Caco-2 (cell line): ENCODE data around the gene FAM229A. TPM values are rescaled to one million over a fixed set of nuclear protein-coding genes. Genes with fewer than 3 reads are reported as not detected.
A peak's percentile ranks its signal among the peaks of the same experiment; 100 is the strongest.

Source experiments
- Bru-seq: library from RNA; stranded (reverse); fragments of 400-500 nt; gene quantifications from one replicate; lab custom pipeline; 2021; lab: Mats Ljungman, UMichigan
- BruChase-seq, 2 experiments: library from RNA; stranded (reverse); fragments of 400-500 nt; gene quantifications; one replicate each; lab custom pipeline; 2021; lab: Mats Ljungman, UMichigan
- BruUV-seq: library from RNA; stranded (reverse); fragments of 400-500 nt; replicated peaks from 2 replicates; lab custom pipeline; 2021; lab: Mats Ljungman, UMichigan
- CTCF ChIA-PET: fragments of 300-600 bp; sonication (Branson Sonifier 250); formaldehyde crosslinking; loops from one replicate; lab custom pipeline; 2022; ENCODE audit warnings: antibody characterized with exemption; lab: Charles Lee
- POLR2A ChIA-PET: fragments of 300-600 bp; sonication (Branson Sonifier 250); formaldehyde crosslinking; loops from one replicate; lab custom pipeline; 2022; ENCODE audit warnings: antibody characterized with exemption; lab: Charles Lee
- DNase-seq, 2 experiments: peaks; one replicate each; pipeline versions ENCODE4 v3.0.0 to v3.0.0-alpha.2; 2020 to 2022
- H3K27me3 ChIP-seq: replicated peaks from 2 replicates; pipeline ENCODE4 v1.6.0; 2011; ENCODE audit warnings: low read length; ENCODE audit not compliant: control insufficient read depth, insufficient read depth
- H3K36me3 ChIP-seq: 2 replicates; pipeline ENCODE4 v1.5.1; 2011; ENCODE audit warnings: low read length; ENCODE audit not compliant: control insufficient read depth, insufficient read depth
- H3K4me1 ChIP-seq: fragments of 250-450 bp; sonication (Bioruptor Pico); 2 replicates; pipeline ENCODE4 v1.5.1; 2020; ENCODE audit warnings: mild to moderate bottlenecking
- H3K4me3 ChIP-seq: 2 replicates; pipeline ENCODE4 v1.5.1; 2011; ENCODE audit warnings: low read depth, mild to moderate bottlenecking, control low read depth, low read length
- H3K9me3 ChIP-seq: fragments of 250-450 bp; sonication (Bioruptor Pico); 2 replicates; pipeline ENCODE4 v1.5.1; 2020; ENCODE audit warnings: mild to moderate bottlenecking, moderate library complexity
- H3K27ac Mint-ChIP-seq: one replicate; pipeline ENCODE4 v1.8.0; 2022; ENCODE audit warnings: mixed read lengths; ENCODE audit not compliant: unreplicated experiment
- H3K27me3 Mint-ChIP-seq: one replicate; pipeline ENCODE4 v1.8.0; 2022; ENCODE audit warnings: mixed read lengths; ENCODE audit not compliant: insufficient read depth, unreplicated experiment
- H3K36me3 Mint-ChIP-seq: one replicate; pipeline ENCODE4 v1.8.0; 2022; ENCODE audit warnings: mild to moderate bottlenecking, mixed read lengths; ENCODE audit not compliant: insufficient read depth, unreplicated experiment
- H3K4me1 Mint-ChIP-seq: one replicate; pipeline ENCODE4 v1.8.0; 2022; ENCODE audit warnings: low read depth, mixed read lengths; ENCODE audit not compliant: unreplicated experiment
- H3K4me3 Mint-ChIP-seq: one replicate; pipeline ENCODE4 v1.8.0; 2022; ENCODE audit warnings: mild to moderate bottlenecking, moderate library complexity, mixed read lengths; ENCODE audit not compliant: unreplicated experiment
- H3K9me3 Mint-ChIP-seq: one replicate; pipeline ENCODE4 v1.8.0; 2022; ENCODE audit warnings: mixed read lengths; ENCODE audit not compliant: unreplicated experiment
- intact Hi-C: fragments of 100-400 bp; cut with micrococcal nuclease; formaldehyde crosslinking; loops from one replicate; pipeline ENCODE4 v1.10.0; 2022; ENCODE audit not compliant: unreplicated experiment
- long read RNA-seq: library from polyadenylated mRNA; stranded (forward); transcript quantifications from one replicate; pipeline ENCODE4 v2.0.0, GENCODE V29; 2022
- total RNA-seq: library from RNA; stranded (reverse); gene quantifications from 2 replicates; pipeline ENCODE4 v1.2.3, GENCODE V29; 2022
- TF ChIP-seq, protein P1 (sequence below), 2 experiments: fragments of 200-600 bp in 1 of 2; IDR thresholded peaks; 1 replicate in 1 of 2; 2 replicates in 1 of 2; pipeline versions ENCODE4 v1.5.1 to v1.8.0; 2011 to 2022; ENCODE audit warnings: antibody characterized with exemption in 1 of 2, control low read depth in 1 of 2, inconsistent platforms in 1 of 2, low read depth in 1 of 2, low read length in 1 of 2, mild to moderate bottlenecking in 1 of 2, moderate library complexity in 1 of 2; ENCODE audit not compliant: insufficient read depth in 1 of 2, severe bottlenecking in 1 of 2, unreplicated experiment in 1 of 2

FAM229A gene, protein sequence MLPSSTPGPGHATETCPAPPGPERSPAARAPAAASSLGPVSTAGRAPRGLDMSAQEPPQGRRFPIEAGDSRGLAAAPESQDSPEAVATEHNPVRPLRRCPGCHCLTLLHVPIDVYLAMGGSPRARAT
- 2.1 and 2.6 TPM in 2 replicates for total RNA-seq
- Bru-seq, nascent RNA: percentile 34 among the genes with signal in this experiment
- BruChase-seq, experiment 1, labeled RNA remaining after a 2-hour chase: percentile 49 among the genes with signal in this experiment
- BruChase-seq, experiment 2, labeled RNA remaining after a 6-hour chase: percentile 45 among the genes with signal in this experiment
- long read RNA-seq, partial matches to known transcripts: 0 of 3 reads
- long read RNA-seq, other reads (novel, unspliced or antisense): 0 of 3 reads

DNA sequence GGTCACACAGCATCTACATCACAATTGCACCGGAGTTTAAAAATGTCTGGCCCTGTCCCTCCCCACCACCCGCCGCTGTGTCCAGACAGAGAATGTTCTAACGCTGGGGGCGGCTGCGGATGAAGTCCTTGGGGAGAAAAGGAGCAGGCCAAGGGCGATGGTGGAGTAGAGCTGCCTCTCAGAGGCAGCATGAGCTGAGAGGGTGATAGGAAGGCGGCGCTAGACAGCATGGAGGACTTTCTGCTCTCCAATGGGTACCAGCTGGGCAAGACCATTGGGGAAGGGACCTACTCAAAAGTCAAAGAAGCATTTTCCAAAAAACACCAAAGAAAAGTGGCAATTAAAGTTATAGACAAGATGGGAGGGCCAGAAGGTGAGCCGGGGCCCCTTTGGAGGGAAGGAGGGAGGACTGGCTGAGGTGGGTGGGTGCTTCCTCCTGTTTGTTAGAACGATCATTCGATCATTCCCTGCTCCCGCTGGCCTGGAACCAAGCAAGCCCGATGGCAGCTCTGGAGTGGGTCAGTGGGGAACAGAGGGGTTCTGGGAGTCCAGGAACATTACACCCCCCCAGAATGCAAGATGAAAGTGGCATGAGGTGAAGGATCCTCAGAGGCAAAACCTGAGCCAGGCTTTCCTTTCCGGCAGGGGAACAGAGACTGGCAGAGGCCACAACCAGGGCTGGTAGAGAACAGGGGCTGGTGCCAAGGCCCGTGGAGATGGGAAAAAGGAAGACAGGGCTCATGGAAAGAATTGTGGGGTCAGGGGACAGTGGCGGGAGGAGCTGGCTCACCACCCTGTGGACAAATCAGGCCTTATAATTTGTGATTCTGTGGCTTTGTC is at the start of gene FAM229A, which contains the start of gene TSSK3:
FAM229A (minus strand) TSS at position 12 of the 840 bp plus-strand sequence. CDS start 394 bp downstream, outside the sequence.
TSSK3 (plus strand) TSS at position 66 of the 840 bp plus-strand sequence; CDS start at position 229, 163 bp downstream.
- H3K27me3 ChIP-seq: no peaks in the 10 kb centered on the region
- H3K27ac Mint-ChIP-seq: no peak within 1 kb of the TSS
- ChIA-PET CTCF (interaction anchor here (0.6 to 1.8 kb wide), 2 partner anchors 76 to 147 kb away, joined by 5 to 8 read pairs; no protein-coding TSS in a partner anchor), POLR2A (interaction anchor here (0.6 kb wide), 1 partner anchor 23 kb away, joined by 15 read pairs; no protein-coding TSS in a partner anchor)
- H3K27me3 Mint-ChIP-seq: no peaks in the 10 kb centered on the region
- peaks cover 16% of the 10 kb centered on the region for H3K4me1 ChIP-seq
- peak within 1 kb of the TSS; percentile 54 for H3K4me3 Mint-ChIP-seq
- H3K4me1 Mint-ChIP-seq: peaks cover 14% of the 10 kb centered on the region
- no peaks in the 10 kb centered on the region for H3K9me3 ChIP-seq
- intact Hi-C loops: loop anchor here (2.0 kb wide), 1 partner anchor 140 kb away; the partner anchor contains the start of genes EIF3I and TMEM234
- TF ChIP-seq, protein P1, sequence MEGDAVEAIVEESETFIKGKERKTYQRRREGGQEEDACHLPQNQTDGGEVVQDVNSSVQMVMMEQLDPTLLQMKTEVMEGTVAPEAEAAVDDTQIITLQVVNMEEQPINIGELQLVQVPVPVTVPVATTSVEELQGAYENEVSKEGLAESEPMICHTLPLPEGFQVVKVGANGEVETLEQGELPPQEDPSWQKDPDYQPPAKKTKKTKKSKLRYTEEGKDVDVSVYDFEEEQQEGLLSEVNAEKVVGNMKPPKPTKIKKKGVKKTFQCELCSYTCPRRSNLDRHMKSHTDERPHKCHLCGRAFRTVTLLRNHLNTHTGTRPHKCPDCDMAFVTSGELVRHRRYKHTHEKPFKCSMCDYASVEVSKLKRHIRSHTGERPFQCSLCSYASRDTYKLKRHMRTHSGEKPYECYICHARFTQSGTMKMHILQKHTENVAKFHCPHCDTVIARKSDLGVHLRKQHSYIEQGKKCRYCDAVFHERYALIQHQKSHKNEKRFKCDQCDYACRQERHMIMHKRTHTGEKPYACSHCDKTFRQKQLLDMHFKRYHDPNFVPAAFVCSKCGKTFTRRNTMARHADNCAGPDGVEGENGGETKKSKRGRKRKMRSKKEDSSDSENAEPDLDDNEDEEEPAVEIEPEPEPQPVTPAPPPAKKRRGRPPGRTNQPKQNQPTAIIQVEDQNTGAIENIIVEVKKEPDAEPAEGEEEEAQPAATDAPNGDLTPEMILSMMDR (IDR thresholded peaks at IDR 0.05; ENCODE audit: insufficient read depth in 1 of 2, low read depth in 1 of 2, low read length in 1 of 2, severe bottlenecking in 1 of 2, unreplicated experiment in 1 of 2): no peak
- peak within 1 kb of the TSS; percentile 50 for H3K4me3 ChIP-seq
- H3K36me3 Mint-ChIP-seq: peaks cover 19% of the 10 kb centered on the region
- DNase-seq: no peak
- no TSS peak for BruUV-seq
- no peaks in the 10 kb centered on the region for H3K9me3 Mint-ChIP-seq
- no peaks in the 10 kb centered on the region for H3K36me3 ChIP-seq

DNA sequence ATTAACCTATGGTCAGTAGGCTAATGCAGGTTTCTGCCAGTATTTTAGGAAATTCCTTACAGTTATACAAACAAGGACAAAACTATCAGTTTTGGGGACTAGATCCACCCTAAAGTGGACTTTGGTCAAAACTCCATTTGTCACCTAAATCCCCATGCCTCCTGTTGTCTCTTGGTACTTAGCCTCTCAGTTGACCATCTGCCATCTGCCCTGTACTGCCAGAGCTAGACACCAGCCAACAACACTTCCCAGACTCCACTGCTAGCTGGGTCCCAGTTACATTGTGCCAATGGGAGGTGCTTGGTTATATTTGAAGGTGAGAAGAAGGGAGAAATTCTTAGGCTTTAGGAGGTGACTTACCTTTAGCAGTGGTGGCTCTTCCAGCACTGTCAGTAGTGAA is 49.0 kb upstream of the FAM229A start:
- intact Hi-C loops: no loop called here
- Mint-ChIP-seq H3K27ac (no peak overlapping the region), H3K27me3 (no peaks in the 10 kb centered on the region), H3K4me1 (no peaks in the 10 kb centered on the region), H3K4me3 (no peak overlapping the region), H3K36me3 (no peaks in the 10 kb centered on the region), H3K9me3 (no peaks in the 10 kb centered on the region)
- BruUV-seq: no TSS peak
- Histone ChIP-seq H3K27me3 (no peaks in the 10 kb centered on the region), H3K4me1 (no peaks in the 10 kb centered on the region), H3K4me3 (no peak overlapping the region), H3K9me3 (peaks cover 5% of the 10 kb centered on the region; the same call in 1 of the 2 replicates), H3K36me3 (no peaks in the 10 kb centered on the region)
- TF ChIP-seq, protein P1 (IDR thresholded peaks at IDR 0.05; ENCODE audit: insufficient read depth in 1 of 2, low read depth in 1 of 2, low read length in 1 of 2, severe bottlenecking in 1 of 2, unreplicated experiment in 1 of 2): no peak
- POLR2A ChIA-PET: no interaction called here
- DNase-seq: no peak
- CTCF ChIA-PET: interaction anchor here (0.9 kb wide), 1 partner anchor 10 kb away, joined by 3 read pairs; no protein-coding TSS in a partner anchor
